SK-N-SH (cell line): ENCODE results near the gene TLE5. TPM values are rescaled to one million over a fixed set of nuclear protein-coding genes. Genes with fewer than 3 reads are reported as not detected.

Source experiments
- CTCF ChIA-PET: fragments of 300-600, 350-600 bp; formaldehyde crosslinking; extraction: SDS; loops from one replicate; lab custom pipeline; 2021; lab: Yijun Ruan, JAX
- POLR2A ChIA-PET: fragments of 350-600 bp; sonication (Branson Sonifier 250); formaldehyde crosslinking; extraction: SDS; loops from one replicate; lab custom pipeline; 2020; ENCODE audit warnings: antibody characterized with exemption, inconsistent platforms; lab: Yijun Ruan, JAX
- DNase-seq: peaks from one replicate; pipeline ENCODE4 v3.0.0; 2012
- H2AFZ ChIP-seq: fragments of 200-600 bp; sonication (generic); 2 replicates; pipeline ENCODE4 v1.8.1; 2016; ENCODE audit warnings: antibody characterized with exemption, mild to moderate bottlenecking, low read depth
- H3F3A ChIP-seq: fragments of 200-600 bp; sonication (generic); replicated peaks from 2 replicates; pipeline ENCODE3; 2016; ENCODE audit warnings: antibody characterized with exemption, mild to moderate bottlenecking; ENCODE audit not compliant: insufficient read depth
- H3K27ac ChIP-seq, 2 experiments: fragments of 200-500 bp in 1 of 2; fragments of 200-600 bp in 1 of 2; sonication (Bioruptor generic) in 1 of 2; sonication (generic), shearing (Covaris generic) in 1 of 2; 2 replicates each; pipeline versions ENCODE4 v1.5.1 to v1.6.1; 2014 to 2016; ENCODE audit warnings: low read depth in 2 of 2, inconsistent platforms in 1 of 2, low read length in 1 of 2, mild to moderate bottlenecking in 1 of 2, mixed read lengths in 1 of 2
- H3K27me3 ChIP-seq: fragments of 200-600 bp; sonication (generic), shearing (Covaris generic); 2 replicates; pipeline ENCODE4 v1.6.1; 2016; ENCODE audit warnings: mixed run types; ENCODE audit not compliant: insufficient read depth
- H3K36me3 ChIP-seq, 2 experiments: fragments of 200-500 bp in 1 of 2; fragments of 200-600 bp in 1 of 2; sonication (Bioruptor generic) in 1 of 2; sonication (generic) in 1 of 2; replicated peaks in 1 of 2; 2 replicates each; pipeline versions ENCODE3 to v1.5.1; 2014 to 2016; ENCODE audit warnings: low read length in 1 of 2, mild to moderate bottlenecking in 1 of 2; ENCODE audit not compliant: insufficient read depth in 2 of 2, control insufficient read depth in 1 of 2
- H3K4me1 ChIP-seq, 2 experiments: fragments of 200-500 bp in 1 of 2; fragments of 200-600 bp in 1 of 2; sonication (Bioruptor generic) in 1 of 2; sonication (generic), shearing (Covaris generic) in 1 of 2; 2 replicates each; pipeline versions ENCODE4 v1.5.1 to v1.6.1; 2014 to 2016; ENCODE audit warnings: low read depth in 1 of 2, low read length in 1 of 2, mixed run types in 1 of 2; ENCODE audit not compliant: insufficient read depth in 2 of 2, control insufficient read depth in 1 of 2
- H3K4me2 ChIP-seq: fragments of 200-600 bp; sonication (generic), shearing (Covaris generic); 2 replicates; pipeline ENCODE4 v1.6.1; 2017; ENCODE audit warnings: mixed run types
- H3K4me3 ChIP-seq, 2 experiments: fragments of 200-500 bp in 1 of 2; fragments of 200-600 bp in 1 of 2; sonication (Bioruptor generic) in 1 of 2; sonication (generic), shearing (Covaris generic) in 1 of 2; 2 replicates each; pipeline versions ENCODE4 v1.5.1 to v1.8.1; 2014 to 2016; ENCODE audit warnings: low read depth in 2 of 2, inconsistent platforms in 1 of 2, low read length in 1 of 2, mild to moderate bottlenecking in 1 of 2, mixed read lengths in 1 of 2, moderate library complexity in 1 of 2
- H3K79me2 ChIP-seq: fragments of 200-600 bp; sonication (generic); 2 replicates; pipeline ENCODE4 v1.8.1; 2017; ENCODE audit warnings: mild to moderate bottlenecking; ENCODE audit not compliant: insufficient read depth
- H3K9ac ChIP-seq: fragments of 200-600 bp; sonication (generic); 2 replicates; pipeline ENCODE4 v1.6.1; 2017; ENCODE audit warnings: mixed run types
- H3K9me2 ChIP-seq: fragments of 200-600 bp; sonication (generic); 2 replicates; pipeline ENCODE4 v1.6.1; 2017; ENCODE audit warnings: mixed run types
- H3K9me3 ChIP-seq: fragments of 200-600 bp; sonication (generic); 2 replicates; pipeline ENCODE4 v1.6.1; 2017; ENCODE audit warnings: mixed run types, mild to moderate bottlenecking, moderate library complexity
- H4K20me1 ChIP-seq: fragments of 200-600 bp; sonication (generic); 2 replicates; pipeline ENCODE4 v1.6.1; 2017; ENCODE audit warnings: mild to moderate bottlenecking, mixed run types; ENCODE audit not compliant: insufficient read depth
- ELF1 ChIP-seq: IDR thresholded peaks from 2 replicates; pipeline ENCODE4 v1.4.0; 2012
- EP300 ChIP-seq, 2 experiments: IDR thresholded peaks; 2 replicates each; pipeline versions ENCODE4 v1.4.0 to v1.6.1; 2012; ENCODE audit warnings: borderline replicate concordance in 1 of 2, low read depth in 1 of 2, low read length in 1 of 2
- GABPA ChIP-seq: IDR thresholded peaks from 2 replicates; pipeline ENCODE4 v1.4.0; 2012; ENCODE audit warnings: low read depth, mild to moderate bottlenecking
- GATA2 ChIP-seq: sonication (generic); formaldehyde crosslinking; IDR thresholded peaks from 2 replicates; pipeline ENCODE4 v1.5.0; 2020; ENCODE audit warnings: mild to moderate bottlenecking, missing genetic modification reagents
- JUND ChIP-seq: IDR thresholded peaks from 2 replicates; pipeline ENCODE4 v1.4.0; 2012
- MEF2A ChIP-seq: IDR thresholded peaks from 2 replicates; pipeline ENCODE4 v1.4.0; 2012; ENCODE audit warnings: low read depth, borderline replicate concordance
- MXI1 ChIP-seq: IDR thresholded peaks from 2 replicates; pipeline ENCODE4 v1.6.1; 2012; ENCODE audit warnings: mild to moderate bottlenecking, low read depth, low read length, improper control_type of control experiment
- NFIC ChIP-seq: IDR thresholded peaks from 2 replicates; pipeline ENCODE4 v1.4.0; 2012; ENCODE audit warnings: borderline replicate concordance
- NRF1 ChIP-seq: IDR thresholded peaks from 2 replicates; pipeline ENCODE4 v1.6.1; 2012; ENCODE audit warnings: low read depth, mild to moderate bottlenecking, low read length
- POLR2AphosphoS5 ChIP-seq: IDR thresholded peaks from 2 replicates; pipeline ENCODE4 v1.6.1; 2012; ENCODE audit warnings: low read depth, low read length
- RAD21 ChIP-seq: IDR thresholded peaks from 2 replicates; pipeline ENCODE4 v1.6.1; 2012; ENCODE audit warnings: mild to moderate bottlenecking, low read length
- SIN3A ChIP-seq: IDR thresholded peaks from 2 replicates; pipeline ENCODE4 v1.6.1; 2012; ENCODE audit warnings: low read depth, mild to moderate bottlenecking, low read length, moderate library complexity, borderline replicate concordance
- SMC3 ChIP-seq: IDR thresholded peaks from 2 replicates; pipeline ENCODE4 v1.6.1; 2012; ENCODE audit warnings: low read depth, low read length, improper control_type of control experiment
- TAF1 ChIP-seq: IDR thresholded peaks from 2 replicates; pipeline ENCODE4 v1.6.1; 2012; ENCODE audit warnings: low read depth, mild to moderate bottlenecking, low read length, moderate library complexity, borderline replicate concordance
- TCF12 ChIP-seq: IDR thresholded peaks from 2 replicates; pipeline ENCODE4 v1.4.0; 2012
- TEAD4 ChIP-seq: IDR thresholded peaks from 2 replicates; pipeline ENCODE4 v1.4.0; 2012; ENCODE audit warnings: mild to moderate bottlenecking, borderline replicate concordance; ENCODE audit not compliant: insufficient read depth
- WGBS: methylation state at CpG from one replicate; pipeline ENCODE4 v1.1.6; 2017; ENCODE audit warnings: low lambda C conversion rate; 5-methylcytosine and 5-hydroxymethylcytosine counted together
- polyA plus RNA-seq, 3 experiments: library from polyadenylated mRNA; depleted of rRNA; stranded (reverse); fragments of >200 nt; gene quantifications; 2 replicates each; pipeline ENCODE4 v1.2.3, GENCODE V29; 2012
- TF ChIP-seq, protein P1 (sequence below): fragments of 150-350 bp; IDR thresholded peaks from 2 replicates; pipeline ENCODE4 v1.6.1; 2016; ENCODE audit warnings: mild to moderate bottlenecking, low read depth, low read length
- TF ChIP-seq, protein P2 (sequence below): fragments of 150-350 bp; IDR thresholded peaks from 2 replicates; pipeline ENCODE4 v1.6.1; 2017; ENCODE audit warnings: antibody characterized with exemption, low read length, low read depth, borderline replicate concordance
- TF ChIP-seq, protein P3 (sequence below): IDR thresholded peaks from 2 replicates; pipeline ENCODE4; 2012
- TF ChIP-seq, protein P4 (sequence below): IDR thresholded peaks from 2 replicates; pipeline ENCODE4 v1.4.0; 2012; ENCODE audit warnings: low read depth, borderline replicate concordance

The TLE5 gene
- polyA plus RNA-seq, 1 of the 3 experiments (the other 2 are of a cell fraction): 519 TPM

DNA sequence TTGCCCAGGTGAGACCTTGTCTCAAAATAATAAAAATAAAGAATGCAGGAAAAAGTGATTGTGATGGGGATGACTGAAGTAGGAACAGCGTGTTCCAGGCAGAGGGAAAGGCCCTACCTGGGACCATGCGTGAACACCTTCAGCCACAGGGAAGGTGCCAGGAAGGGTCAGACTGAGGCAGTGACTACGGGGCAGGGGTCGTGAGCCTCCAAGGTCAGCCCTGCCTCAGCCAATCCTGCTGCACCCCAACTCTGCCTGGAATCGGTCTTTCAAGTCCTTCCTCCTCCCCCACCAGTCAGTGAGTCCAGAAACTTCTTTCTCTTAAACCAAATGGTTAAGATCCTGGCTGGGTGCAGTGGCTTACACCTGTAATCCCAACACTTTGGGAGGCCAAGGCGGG lies 17.1 kb downstream of the TLE5 start:
- TF ChIP-seq JUND: no peak
- TF ChIP-seq NRF1: no peak
- TF ChIP-seq RAD21: no peak
- no peak for TF ChIP-seq SIN3A
- no peak for TF ChIP-seq TCF12
- TF ChIP-seq EP300 (IDR thresholded peaks at IDR 0.05; ENCODE audit: borderline replicate concordance in 1 of 2, low read depth in 1 of 2, low read length in 1 of 2): no peak
- TF ChIP-seq, protein P1, sequence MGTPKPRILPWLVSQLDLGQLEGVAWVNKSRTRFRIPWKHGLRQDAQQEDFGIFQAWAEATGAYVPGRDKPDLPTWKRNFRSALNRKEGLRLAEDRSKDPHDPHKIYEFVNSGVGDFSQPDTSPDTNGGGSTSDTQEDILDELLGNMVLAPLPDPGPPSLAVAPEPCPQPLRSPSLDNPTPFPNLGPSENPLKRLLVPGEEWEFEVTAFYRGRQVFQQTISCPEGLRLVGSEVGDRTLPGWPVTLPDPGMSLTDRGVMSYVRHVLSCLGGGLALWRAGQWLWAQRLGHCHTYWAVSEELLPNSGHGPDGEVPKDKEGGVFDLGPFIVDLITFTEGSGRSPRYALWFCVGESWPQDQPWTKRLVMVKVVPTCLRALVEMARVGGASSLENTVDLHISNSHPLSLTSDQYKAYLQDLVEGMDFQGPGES: no peak
- no peak for TF ChIP-seq TEAD4
- no peak for TF ChIP-seq MXI1
- TF ChIP-seq SMC3: no peak
- TF ChIP-seq TAF1: no peak
- TF ChIP-seq NFIC: no peak
- TF ChIP-seq POLR2AphosphoS5: no peak
- TF ChIP-seq MEF2A: no peak
- TF ChIP-seq, protein P2, sequence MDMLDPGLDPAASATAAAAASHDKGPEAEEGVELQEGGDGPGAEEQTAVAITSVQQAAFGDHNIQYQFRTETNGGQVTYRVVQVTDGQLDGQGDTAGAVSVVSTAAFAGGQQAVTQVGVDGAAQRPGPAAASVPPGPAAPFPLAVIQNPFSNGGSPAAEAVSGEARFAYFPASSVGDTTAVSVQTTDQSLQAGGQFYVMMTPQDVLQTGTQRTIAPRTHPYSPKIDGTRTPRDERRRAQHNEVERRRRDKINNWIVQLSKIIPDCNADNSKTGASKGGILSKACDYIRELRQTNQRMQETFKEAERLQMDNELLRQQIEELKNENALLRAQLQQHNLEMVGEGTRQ: no peak
- TF ChIP-seq GABPA: no peak
- TF ChIP-seq GATA2 (CRISPR knock-in tag): no peak
- Histone ChIP-seq H3F3A (peaks cover 7% of the 10 kb centered on the region), H3K4me3 (no peak overlapping the region), H3K36me3 (no peaks in the 10 kb centered on the region), H3K4me2 (no peak overlapping the region), H4K20me1 (no peaks in the 10 kb centered on the region), H3K9me2 (no peaks in the 10 kb centered on the region), H3K27me3 (no peaks in the 10 kb centered on the region), H3K9me3 (no peaks in the 10 kb centered on the region), H3K27ac (no peak overlapping the region), H3K79me2 (no peaks in the 10 kb centered on the region), H3K4me1 (no peaks in the 10 kb centered on the region; a peak in 1 of 4 replicates), H2AFZ (no peak overlapping the region), H3K9ac (no peak overlapping the region)
- WGBS: 94% methylated on average over 6 of the region's 6 CpGs
- no peak for DNase-seq
- POLR2A ChIA-PET: no interaction called here
- CTCF ChIA-PET: interaction anchor here (1.5 kb wide), 1 partner anchor 83 kb away, joined by 6 read pairs; no protein-coding TSS in a partner anchor

DNA sequence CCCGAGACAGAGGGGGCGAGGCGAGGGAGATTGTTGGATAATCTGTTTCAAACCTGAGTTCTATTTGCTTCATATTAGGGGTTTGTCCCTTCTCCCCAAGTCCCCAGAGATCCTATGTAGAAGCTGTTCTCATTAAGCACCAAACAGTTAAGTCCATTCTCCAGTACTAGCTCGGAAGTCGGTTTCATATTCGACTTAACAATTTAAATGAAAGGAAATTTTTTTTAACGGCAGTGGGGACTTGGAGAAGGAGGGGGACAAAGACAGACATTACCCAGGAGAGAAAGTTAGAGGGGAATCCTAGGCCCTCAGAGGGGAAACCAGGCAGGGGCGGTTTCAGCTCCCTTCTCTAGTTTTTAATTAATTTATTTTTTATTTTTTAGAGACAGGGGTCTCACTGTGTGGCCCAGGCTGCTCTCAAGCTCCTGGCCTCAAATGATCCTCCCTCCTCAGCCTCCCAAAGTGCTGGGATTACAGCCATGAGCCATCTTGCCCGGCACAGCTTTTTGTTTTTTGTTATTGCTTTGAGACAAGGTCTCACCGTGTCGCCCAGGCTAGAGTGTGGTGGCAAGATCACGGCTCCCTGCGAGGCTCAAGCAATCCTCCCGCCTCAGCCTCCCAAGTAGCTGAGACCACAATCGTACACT lies 19.6 kb downstream of the TLE5 start:
- no peaks in the 10 kb centered on the region for H3K79me2 ChIP-seq
- WGBS: 68% methylated on average over 15 of the region's 15 CpGs
- CTCF ChIA-PET: interaction anchor here (0.6 to 1.1 kb wide), 4 partner anchors 11 to 83 kb away, joined by 3 to 4 read pairs (median 4); no protein-coding TSS in a partner anchor
- H3K36me3 ChIP-seq: no peaks in the 10 kb centered on the region
- H3K4me3 ChIP-seq: no peak overlapping the region
- H3K9me2 ChIP-seq: no peaks in the 10 kb centered on the region
- H3K9ac ChIP-seq: no peak overlapping the region
- no peaks in the 10 kb centered on the region for H3K27me3 ChIP-seq
- no peak overlapping the region for H2AFZ ChIP-seq
- POLR2A ChIA-PET: interaction anchor here (1.2 kb wide), 1 partner anchor 9 kb away, joined by 4 read pairs; no protein-coding TSS in a partner anchor
- H3F3A ChIP-seq: no peaks in the 10 kb centered on the region
- no peak for DNase-seq
- H3K9me3 ChIP-seq: no peaks in the 10 kb centered on the region
- H3K27ac ChIP-seq: no peak overlapping the region
- H3K4me1 ChIP-seq: no peaks in the 10 kb centered on the region; a peak in 1 of 4 replicates
- H4K20me1 ChIP-seq: no peaks in the 10 kb centered on the region
- no peak overlapping the region for H3K4me2 ChIP-seq
- TF ChIP-seq, protein P3, sequence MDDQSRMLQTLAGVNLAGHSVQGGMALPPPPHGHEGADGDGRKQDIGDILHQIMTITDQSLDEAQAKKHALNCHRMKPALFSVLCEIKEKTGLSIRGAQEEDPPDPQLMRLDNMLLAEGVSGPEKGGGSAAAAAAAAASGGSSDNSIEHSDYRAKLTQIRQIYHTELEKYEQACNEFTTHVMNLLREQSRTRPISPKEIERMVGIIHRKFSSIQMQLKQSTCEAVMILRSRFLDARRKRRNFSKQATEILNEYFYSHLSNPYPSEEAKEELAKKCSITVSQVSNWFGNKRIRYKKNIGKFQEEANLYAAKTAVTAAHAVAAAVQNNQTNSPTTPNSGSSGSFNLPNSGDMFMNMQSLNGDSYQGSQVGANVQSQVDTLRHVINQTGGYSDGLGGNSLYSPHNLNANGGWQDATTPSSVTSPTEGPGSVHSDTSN: no peak
- no peak for TF ChIP-seq ELF1
- TF ChIP-seq NRF1: no peak
- TF ChIP-seq EP300 (IDR thresholded peaks at IDR 0.05; ENCODE audit: borderline replicate concordance in 1 of 2, low read depth in 1 of 2, low read length in 1 of 2): no peak
- TF ChIP-seq GABPA: no peak
- no peak for TF ChIP-seq JUND
- no peak for TF ChIP-seq TEAD4
- no peak for TF ChIP-seq TCF12
- no peak for TF ChIP-seq MEF2A
- TF ChIP-seq, protein P4, sequence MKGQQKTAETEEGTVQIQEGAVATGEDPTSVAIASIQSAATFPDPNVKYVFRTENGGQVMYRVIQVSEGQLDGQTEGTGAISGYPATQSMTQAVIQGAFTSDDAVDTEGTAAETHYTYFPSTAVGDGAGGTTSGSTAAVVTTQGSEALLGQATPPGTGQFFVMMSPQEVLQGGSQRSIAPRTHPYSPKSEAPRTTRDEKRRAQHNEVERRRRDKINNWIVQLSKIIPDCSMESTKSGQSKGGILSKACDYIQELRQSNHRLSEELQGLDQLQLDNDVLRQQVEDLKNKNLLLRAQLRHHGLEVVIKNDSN: no peak
- TF ChIP-seq, protein P2: no peak
- no peak for TF ChIP-seq SIN3A
- TF ChIP-seq POLR2AphosphoS5: no peak
- TF ChIP-seq, protein P1: no peak
